HCT116 (cell line): Measurements from ENCODE around the gene GPC5. TPM values are rescaled to one million over a fixed set of nuclear protein-coding genes. Genes with fewer than 3 reads are reported as not detected.

Experiments
- ATAC-seq: fragments of 200-7000 bp; cut with Tn5 transposase; 2 replicates; pipeline ENCODE4 v1.9.1; 2020; ENCODE audit warnings: mild to moderate bottlenecking, moderate library complexity
- BruUV-seq: library from RNA; stranded (reverse); fragments of 400-500 nt; replicated peaks from 2 replicates; lab custom pipeline; 2021; lab: Mats Ljungman, UMichigan
- CTCF ChIA-PET: fragments of 300-600 bp; sonication (Branson Sonifier 250); formaldehyde crosslinking; loops from one replicate; lab custom pipeline; 2021; ENCODE audit warnings: antibody characterized with exemption; lab: Charles Lee
- POLR2A ChIA-PET: fragments of 300-600, 350-600 bp; sonication (Branson Sonifier 250); formaldehyde crosslinking; loops from one replicate; lab custom pipeline; 2021; ENCODE audit warnings: antibody characterized with exemption; lab: Charles Lee
- RAD21 ChIA-PET, 2 experiments: fragments of 300-600 bp; sonication (Branson Sonifier 250); formaldehyde crosslinking; loops; one replicate each; lab custom pipeline; 2023; ENCODE audit warnings: low total read pairs in 2 of 2; ENCODE audit not compliant: uncharacterized antibody in 2 of 2, unreplicated experiment in 2 of 2, low non-redundant PET in 1 of 2; lab: Charles Lee
- DNase-seq: peaks from one replicate; pipeline ENCODE4 v3.0.0-alpha.2; 2010; ENCODE audit warnings: low read depth, low spot score
- H2AFZ ChIP-seq: fragments of 200-600 bp; shearing (Covaris generic), sonication (generic); 2 replicates; pipeline ENCODE4 v1.6.1; 2017; ENCODE audit warnings: low read depth, mixed run types, mixed read lengths, antibody characterized with exemption, low read length; ENCODE audit not compliant: poor library complexity, severe bottlenecking
- H3K27ac ChIP-seq: 2 replicates; pipeline ENCODE4 v1.5.1; 2012; ENCODE audit warnings: low read depth, low read length
- H3K27me3 ChIP-seq: fragments of 200-600 bp; sonication (generic); 2 replicates; pipeline ENCODE4 v1.6.1; 2016; ENCODE audit warnings: mixed run types, low read length, mixed read lengths; ENCODE audit not compliant: insufficient read depth
- H3K36me3 ChIP-seq, 2 experiments: fragments of 200-500 bp in 1 of 2; fragments of 200-600 bp in 1 of 2; sonication (Bioruptor generic) in 1 of 2; sonication (generic) in 1 of 2; 2 replicates each; pipeline versions ENCODE4 v1.5.1 to v1.6.1; 2014 to 2016; ENCODE audit warnings: low read length in 2 of 2, inconsistent platforms in 1 of 2, mixed read lengths in 1 of 2, mixed run types in 1 of 2; ENCODE audit not compliant: insufficient read depth in 2 of 2, control insufficient read depth in 1 of 2
- H3K4me1 ChIP-seq, 2 experiments: fragments of 200-600 bp in 1 of 2; sonication (generic) in 1 of 2; 2 replicates each; pipeline versions ENCODE4 v1.5.1 to v1.6.1; 2012 to 2017; ENCODE audit warnings: low read length in 2 of 2, inconsistent platforms in 1 of 2, mild to moderate bottlenecking in 1 of 2, mixed read lengths in 1 of 2, mixed run types in 1 of 2, moderate library complexity in 1 of 2; ENCODE audit not compliant: insufficient read depth in 2 of 2, control insufficient read depth in 1 of 2
- H3K4me2 ChIP-seq: fragments of 200-600 bp; sonication (generic); 2 replicates; pipeline ENCODE4 v1.6.1; 2017; ENCODE audit warnings: mixed run types, low read length, mixed read lengths
- H3K4me3 ChIP-seq, 2 experiments: fragments of 200-600 bp in 1 of 2; sonication (generic) in 1 of 2; replicated peaks in 1 of 2; 2 replicates each; pipeline ENCODE4 v1.5.1; 2011 to 2016; ENCODE audit warnings: low read length in 2 of 2, control low read depth in 1 of 2, low read depth in 1 of 2, mild to moderate bottlenecking in 1 of 2, mixed read lengths in 1 of 2, mixed run types in 1 of 2
- H3K79me2 ChIP-seq: fragments of 200-600 bp; sonication (generic); 2 replicates; pipeline ENCODE4 v1.6.1; 2017; ENCODE audit warnings: mild to moderate bottlenecking, mixed run types, low read length, moderate library complexity, mixed read lengths; ENCODE audit not compliant: insufficient read depth
- H3K9ac ChIP-seq: fragments of 200-600 bp; sonication (generic); 2 replicates; pipeline ENCODE4 v1.6.1; 2016; ENCODE audit warnings: low read length, mixed read lengths
- H3K9me2 ChIP-seq: fragments of 200-600 bp; sonication (generic), shearing (Covaris generic); 2 replicates; pipeline ENCODE4 v1.6.1; 2017; ENCODE audit warnings: mixed run types, mild to moderate bottlenecking, moderate library complexity; ENCODE audit not compliant: insufficient read depth
- H3K9me3 ChIP-seq, 2 experiments: fragments of 200-500 bp in 1 of 2; fragments of 200-600 bp in 1 of 2; sonication (Bioruptor generic) in 1 of 2; sonication (generic) in 1 of 2; 2 replicates each; pipeline ENCODE4 v1.6.1; 2014 to 2017; ENCODE audit warnings: low read length in 2 of 2, mixed read lengths in 2 of 2, inconsistent platforms in 1 of 2, low read depth in 1 of 2, mild to moderate bottlenecking in 1 of 2, mixed run types in 1 of 2, moderate library complexity in 1 of 2; ENCODE audit not compliant: control insufficient read depth in 1 of 2, insufficient read depth in 1 of 2
- H4K20me1 ChIP-seq: fragments of 200-600 bp; sonication (generic), shearing (Covaris generic); 2 replicates; pipeline ENCODE4 v1.6.1; 2017; ENCODE audit warnings: mixed run types, mild to moderate bottlenecking, moderate library complexity; ENCODE audit not compliant: insufficient read depth
- EGR1 ChIP-seq: IDR thresholded peaks from 2 replicates; pipeline ENCODE4 v1.6.1; 2012; ENCODE audit warnings: low read depth
- EZH2phosphoT487 ChIP-seq: fragments of 200-600 bp; IDR thresholded peaks from 2 replicates; pipeline ENCODE4 v1.6.1; 2018; ENCODE audit warnings: antibody characterized with exemption, borderline replicate concordance
- POLR2AphosphoS5 ChIP-seq: IDR thresholded peaks from 2 replicates; pipeline ENCODE4 v1.6.1; 2011; ENCODE audit warnings: mild to moderate bottlenecking, low read depth, low read length, moderate library complexity
- SP1 ChIP-seq: IDR thresholded peaks from 2 replicates; pipeline ENCODE4 v1.6.1; 2012; ENCODE audit warnings: low read depth
- ZFX ChIP-seq: fragments of 450-650 bp; IDR thresholded peaks from 2 replicates; pipeline ENCODE4 v1.6.1; 2017
- intact Hi-C: fragments of 100-400 bp; cut with micrococcal nuclease; formaldehyde crosslinking; loops from 2 replicates; pipeline ENCODE4 v1.10.0; 2022
- total RNA-seq: library from RNA; stranded (reverse); gene quantifications from one replicate; pipeline ENCODE4 v1.2.1, GENCODE V29; 2021; ENCODE audit not compliant: unreplicated experiment
- TF ChIP-seq, protein P1 (sequence below): IDR thresholded peaks from 2 replicates; pipeline ENCODE4 v1.6.1; 2011; ENCODE audit warnings: mild to moderate bottlenecking, low read length, moderate library complexity; ENCODE audit not compliant: insufficient replicate concordance; ENCODE audit errors: extremely low read depth

GPC5 gene
- total RNA-seq, 1 experiment from 2014 or later, result not detected

DNA sequence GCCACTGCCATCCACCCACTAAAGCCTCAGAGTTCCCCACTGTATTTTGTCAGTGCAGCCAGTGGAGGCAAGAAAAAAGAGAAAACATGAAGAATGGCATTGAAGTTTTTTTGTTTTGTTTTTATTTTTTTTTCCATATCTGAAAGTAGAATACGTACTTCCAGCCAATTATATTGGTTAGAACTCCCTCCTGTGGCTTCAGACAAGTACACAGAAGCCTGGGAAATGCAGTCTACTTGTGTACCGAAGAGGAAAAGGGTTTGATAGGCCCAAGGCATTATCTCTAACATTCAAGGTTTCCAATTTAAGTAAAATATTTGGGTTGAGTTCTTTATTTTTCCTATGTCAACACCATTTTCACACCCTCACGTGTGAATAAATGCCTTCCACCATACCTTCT is 1131.9 kb downstream of the GPC5 start:
- Histone ChIP-seq H3K9ac (no peak overlapping the region), H2AFZ (no peak overlapping the region), H3K9me3 (peaks cover 11 to 32% of the 10 kb centered on the region in 2 experiments; a peak in 2 of 4 replicates), H3K79me2 (no peaks in the 10 kb centered on the region), H3K27me3 (no peaks in the 10 kb centered on the region), H3K4me2 (no peak overlapping the region), H3K27ac (no peak overlapping the region), H3K4me3 (no peak overlapping the region), H4K20me1 (no peaks in the 10 kb centered on the region), H3K9me2 (no peaks in the 10 kb centered on the region), H3K36me3 (no peaks in the 10 kb centered on the region), H3K4me1 (no peaks in the 10 kb centered on the region)
- CTCF ChIA-PET, result no interaction called here
- intact Hi-C loops, result no loop called here
- TF ChIP-seq POLR2AphosphoS5 (no peak), EGR1 (no peak), EZH2phosphoT487 (no peak), ZFX (no peak), SP1 (no peak)
- TF ChIP-seq, protein P1, sequence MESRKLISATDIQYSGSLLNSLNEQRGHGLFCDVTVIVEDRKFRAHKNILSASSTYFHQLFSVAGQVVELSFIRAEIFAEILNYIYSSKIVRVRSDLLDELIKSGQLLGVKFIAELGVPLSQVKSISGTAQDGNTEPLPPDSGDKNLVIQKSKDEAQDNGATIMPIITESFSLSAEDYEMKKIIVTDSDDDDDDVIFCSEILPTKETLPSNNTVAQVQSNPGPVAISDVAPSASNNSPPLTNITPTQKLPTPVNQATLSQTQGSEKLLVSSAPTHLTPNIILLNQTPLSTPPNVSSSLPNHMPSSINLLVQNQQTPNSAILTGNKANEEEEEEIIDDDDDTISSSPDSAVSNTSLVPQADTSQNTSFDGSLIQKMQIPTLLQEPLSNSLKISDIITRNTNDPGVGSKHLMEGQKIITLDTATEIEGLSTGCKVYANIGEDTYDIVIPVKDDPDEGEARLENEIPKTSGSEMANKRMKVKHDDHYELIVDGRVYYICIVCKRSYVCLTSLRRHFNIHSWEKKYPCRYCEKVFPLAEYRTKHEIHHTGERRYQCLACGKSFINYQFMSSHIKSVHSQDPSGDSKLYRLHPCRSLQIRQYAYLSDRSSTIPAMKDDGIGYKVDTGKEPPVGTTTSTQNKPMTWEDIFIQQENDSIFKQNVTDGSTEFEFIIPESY, result no peak
- ATAC-seq (no peak), DNase-seq (no peak)
- no TSS peak for BruUV-seq
- RAD21 ChIA-PET, result no interaction called here
- POLR2A ChIA-PET, result no interaction called here

DNA sequence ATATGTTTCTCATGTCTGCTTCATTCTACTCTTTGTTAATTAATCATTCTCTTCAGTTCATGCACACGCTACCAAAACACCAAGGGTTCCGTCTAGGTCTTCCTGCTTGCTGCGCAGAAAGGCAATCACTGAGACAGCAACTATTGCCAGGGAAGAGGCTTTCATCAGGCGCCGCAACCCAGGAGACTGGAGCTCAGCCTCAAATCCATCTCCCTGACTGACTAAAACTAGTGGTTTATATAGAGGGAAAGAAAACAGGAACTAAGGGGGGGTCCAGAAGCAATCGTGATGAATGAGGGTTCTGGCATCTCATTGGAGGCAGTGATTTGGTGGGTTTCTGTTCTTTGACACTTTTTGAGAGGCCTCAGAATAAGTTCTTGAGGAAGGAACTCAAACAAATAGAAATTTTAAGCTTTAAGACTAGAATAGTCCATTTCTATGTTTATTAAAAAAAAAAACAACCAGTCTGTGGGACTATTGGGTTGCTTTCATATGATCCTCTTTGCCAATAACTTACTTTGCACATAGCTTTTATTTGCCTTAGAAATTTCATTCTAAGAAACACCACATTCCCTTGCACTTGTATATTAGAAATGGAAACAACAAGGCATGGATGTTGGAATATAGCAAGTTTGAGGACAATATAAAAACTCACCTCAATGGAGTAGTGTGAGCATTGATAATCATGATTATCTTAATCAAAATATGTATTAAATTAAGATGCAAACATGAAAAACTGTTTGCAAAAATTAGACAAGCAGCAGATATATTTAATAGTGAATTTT is 1137.0 kb downstream of the GPC5 start:
- no TSS peak for BruUV-seq
- Histone ChIP-seq H3K36me3 (no peaks in the 10 kb centered on the region), H3K9ac (no peak overlapping the region), H3K4me2 (no peak overlapping the region), H3K9me2 (no peaks in the 10 kb centered on the region), H3K79me2 (no peaks in the 10 kb centered on the region), H3K9me3 (peaks cover 6 to 22% of the 10 kb centered on the region in 2 experiments; a peak in 2 of 4 replicates), H3K27me3 (no peaks in the 10 kb centered on the region), H2AFZ (no peak overlapping the region), H3K27ac (no peak overlapping the region), H3K4me3 (no peak overlapping the region), H3K4me1 (no peaks in the 10 kb centered on the region), H4K20me1 (no peaks in the 10 kb centered on the region)
- ChIA-PET RAD21 (no interaction called here), POLR2A (no interaction called here), CTCF (no interaction called here)
- no peak for TF ChIP-seq POLR2AphosphoS5
- intact Hi-C loops, result no loop called here
- DNase-seq, result no peak
- ATAC-seq, result no peak
